Smooth muscle cell of the brain vasculature (primary cell): ENCODE results near the gene SLC44A5.
"Not testable (repeated sequence)": the region's sequence is repeated elsewhere in the genome, so short reads cannot be mapped to it uniquely, and the experiment has no call there.

Experiments
- DNase-seq: peaks from one replicate; pipeline ENCODE4 v3.0.0-alpha.2; 2012; ENCODE audit warnings: low read depth, low spot score

SLC44A5 gene

DNA sequence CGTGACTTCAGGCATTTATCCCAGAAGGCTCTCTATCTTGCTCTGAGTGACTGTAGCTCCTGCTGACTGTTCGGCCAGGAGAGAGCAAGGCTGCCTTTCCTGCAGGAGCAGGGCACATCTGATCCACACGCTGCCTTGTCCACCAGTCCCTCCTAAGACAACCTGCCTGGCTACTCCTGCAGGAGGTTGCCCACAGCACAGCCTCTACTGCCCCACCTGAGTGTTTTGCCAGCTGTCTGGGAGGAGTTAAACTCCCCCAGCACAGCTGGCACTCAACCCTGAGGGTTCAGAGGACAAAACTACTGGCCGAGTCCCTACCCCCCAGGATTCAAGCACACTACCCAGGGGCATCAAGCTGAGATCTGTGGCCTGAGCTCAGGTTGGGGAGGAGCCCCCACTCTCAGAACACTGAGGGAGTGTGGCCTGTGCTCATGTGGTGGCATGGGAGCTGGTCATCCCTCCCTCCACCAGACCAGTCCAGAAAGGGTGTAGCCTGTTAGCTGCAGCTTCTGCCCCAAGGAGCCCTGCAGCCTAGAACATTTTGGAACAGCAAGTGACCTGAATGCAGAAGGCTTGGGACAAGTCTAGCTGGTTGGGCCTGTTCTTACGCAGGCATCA is 237.3 kb downstream of the SLC44A5 start:
- no peak for DNase-seq

DNA sequence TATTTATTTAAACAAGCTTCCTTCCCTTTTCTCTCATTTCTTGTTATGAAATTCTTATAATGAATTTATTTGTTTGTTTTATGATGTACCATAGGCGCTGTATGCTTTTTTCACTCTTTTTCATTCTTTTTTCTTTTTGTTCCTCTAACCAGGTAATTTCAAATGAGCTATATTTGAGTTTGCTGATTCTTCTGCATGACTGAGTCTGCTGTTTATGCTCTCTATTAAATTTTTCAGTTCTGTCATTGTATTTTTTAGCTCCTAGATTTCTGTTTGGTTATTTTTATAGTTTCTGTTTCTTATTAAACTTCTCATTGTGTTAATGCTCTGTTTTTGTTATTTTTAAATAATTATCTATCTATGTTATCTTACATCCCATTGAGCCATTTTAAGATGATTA is 244.3 kb downstream of the SLC44A5 start:
- DNase-seq = no peak

DNA sequence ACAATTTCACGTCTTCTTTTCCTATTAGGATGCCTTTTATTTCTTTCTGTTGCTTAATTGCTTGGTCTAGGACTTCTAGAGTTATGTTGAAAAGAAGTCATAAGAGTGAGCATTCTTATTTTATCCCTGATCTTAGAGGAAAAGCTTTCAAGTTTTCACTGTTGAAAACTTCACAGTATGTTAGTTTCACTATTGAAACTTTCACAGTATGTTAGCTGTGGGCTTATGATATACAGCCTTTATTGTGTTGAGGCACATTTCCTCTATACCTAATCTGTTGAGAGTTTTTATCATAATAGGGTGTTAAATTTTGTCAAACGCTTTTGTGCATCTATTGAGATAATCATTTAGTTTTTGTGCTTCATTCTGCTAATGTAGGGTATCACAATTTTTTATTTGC is 249.7 kb downstream of the SLC44A5 start:
- DNase-seq = no peak

DNA sequence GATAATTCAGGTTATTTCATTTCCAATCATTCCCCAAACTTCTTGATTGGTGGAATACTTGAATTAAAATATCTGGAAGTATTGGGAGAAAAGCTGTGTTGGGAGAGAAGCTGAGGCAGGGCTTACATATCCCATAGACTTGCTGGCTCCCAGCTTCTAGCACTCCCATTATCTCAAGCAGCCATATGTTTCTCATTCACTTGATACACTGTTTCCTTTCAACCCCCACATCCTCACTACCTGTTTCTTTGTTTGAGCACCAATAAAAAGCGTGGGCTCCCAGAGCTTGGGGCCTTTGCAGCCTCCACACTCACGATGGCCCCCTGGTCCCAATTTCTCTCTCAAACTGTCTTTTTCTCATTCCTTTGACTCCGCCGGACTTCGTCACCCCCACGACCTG is 256.6 kb downstream of the SLC44A5 start:
- DNase-seq = not testable (repeated sequence)

DNA sequence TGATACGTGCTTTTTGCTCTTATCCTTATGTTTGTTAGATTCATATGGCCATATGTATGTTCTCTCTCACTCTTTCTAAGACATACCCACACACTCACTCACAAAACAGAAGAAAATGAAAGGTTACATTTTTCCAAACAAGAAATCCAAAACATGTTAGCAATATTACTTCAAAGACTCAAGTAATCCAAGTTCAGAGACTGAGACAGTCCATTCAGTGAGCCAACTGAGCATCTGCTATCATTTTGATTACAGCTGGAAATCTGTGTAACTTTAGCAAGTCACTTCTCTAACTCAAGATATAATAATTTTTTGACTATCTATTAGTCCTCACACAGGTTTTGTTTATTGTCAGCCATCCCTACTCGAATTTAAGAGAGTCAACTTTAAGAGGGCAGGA is 257.9 kb downstream of the SLC44A5 start:
- DNase-seq = no peak

DNA sequence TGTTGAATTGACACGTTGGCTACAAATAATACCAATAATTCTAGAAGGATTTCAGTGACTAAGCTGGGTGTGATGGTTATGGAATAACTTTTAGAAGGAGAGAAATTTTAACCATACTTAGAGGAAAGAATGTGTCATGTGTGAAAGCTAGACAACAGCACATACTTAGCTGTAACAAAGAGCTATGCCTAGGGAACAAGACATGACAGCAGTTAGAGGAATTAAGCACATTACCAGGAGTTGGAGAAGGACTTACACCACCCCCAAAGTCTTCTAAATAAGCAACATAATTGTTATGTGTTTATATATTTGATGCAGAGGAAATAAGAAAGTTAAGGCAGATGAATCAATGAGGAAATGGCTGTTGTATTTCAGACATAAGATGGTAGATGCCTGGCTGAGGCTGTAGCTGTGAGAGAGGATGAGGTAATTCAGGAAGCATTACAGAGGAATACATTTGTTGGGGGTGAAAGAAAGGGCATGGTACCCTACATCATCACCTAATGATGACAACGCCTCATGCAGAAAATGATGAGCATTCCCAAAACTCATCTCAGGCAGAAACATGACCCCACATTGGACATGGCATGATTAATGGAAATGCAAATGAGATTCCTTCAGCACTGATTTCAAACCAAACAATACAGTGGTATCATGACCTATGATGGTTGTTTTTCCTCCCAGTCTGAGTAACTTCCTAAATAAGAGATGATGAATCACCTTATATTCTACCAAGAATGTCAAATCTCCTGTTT is 265.2 kb downstream of the SLC44A5 start:
- no peak for DNase-seq

DNA sequence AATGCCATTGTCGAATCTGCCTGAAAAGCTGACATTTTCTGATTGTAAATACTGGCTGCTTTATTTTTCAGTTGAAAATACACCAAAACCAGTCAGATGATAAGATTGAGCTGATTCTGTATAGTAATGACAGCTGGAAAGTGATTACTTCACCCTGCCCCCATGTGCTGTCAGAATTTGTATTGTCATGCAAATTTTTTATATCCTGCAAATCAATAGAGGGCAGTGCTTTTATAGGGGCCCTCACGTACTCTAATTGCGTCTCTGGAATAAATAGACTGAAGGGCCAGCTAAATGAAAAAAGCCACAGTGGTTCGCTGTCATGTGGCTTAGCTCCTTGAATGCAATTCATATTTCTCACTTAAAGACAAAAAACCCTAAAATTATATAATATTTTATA is 268.1 kb downstream of the SLC44A5 start:
- DNase-seq = no peak

DNA sequence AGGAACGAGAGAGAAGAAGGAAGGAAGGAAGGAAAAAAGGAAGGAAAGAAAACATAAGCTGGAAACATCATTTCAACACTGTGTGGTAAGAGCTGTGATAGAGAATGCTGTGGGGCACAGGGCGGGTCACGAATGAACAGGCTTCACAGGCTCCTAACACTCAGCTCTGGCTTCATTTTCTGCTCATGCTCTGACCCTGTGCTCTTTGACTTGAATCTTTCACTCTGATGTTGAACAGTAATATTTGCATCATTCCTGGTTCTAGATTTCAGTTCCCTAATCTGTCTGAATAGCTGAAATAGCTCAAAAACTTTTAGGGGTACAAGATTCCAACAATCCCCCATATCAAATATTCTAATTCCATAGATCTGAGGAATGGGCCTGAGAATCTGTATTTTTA is 269.4 kb downstream of the SLC44A5 start:
- DNase-seq = no peak

DNA sequence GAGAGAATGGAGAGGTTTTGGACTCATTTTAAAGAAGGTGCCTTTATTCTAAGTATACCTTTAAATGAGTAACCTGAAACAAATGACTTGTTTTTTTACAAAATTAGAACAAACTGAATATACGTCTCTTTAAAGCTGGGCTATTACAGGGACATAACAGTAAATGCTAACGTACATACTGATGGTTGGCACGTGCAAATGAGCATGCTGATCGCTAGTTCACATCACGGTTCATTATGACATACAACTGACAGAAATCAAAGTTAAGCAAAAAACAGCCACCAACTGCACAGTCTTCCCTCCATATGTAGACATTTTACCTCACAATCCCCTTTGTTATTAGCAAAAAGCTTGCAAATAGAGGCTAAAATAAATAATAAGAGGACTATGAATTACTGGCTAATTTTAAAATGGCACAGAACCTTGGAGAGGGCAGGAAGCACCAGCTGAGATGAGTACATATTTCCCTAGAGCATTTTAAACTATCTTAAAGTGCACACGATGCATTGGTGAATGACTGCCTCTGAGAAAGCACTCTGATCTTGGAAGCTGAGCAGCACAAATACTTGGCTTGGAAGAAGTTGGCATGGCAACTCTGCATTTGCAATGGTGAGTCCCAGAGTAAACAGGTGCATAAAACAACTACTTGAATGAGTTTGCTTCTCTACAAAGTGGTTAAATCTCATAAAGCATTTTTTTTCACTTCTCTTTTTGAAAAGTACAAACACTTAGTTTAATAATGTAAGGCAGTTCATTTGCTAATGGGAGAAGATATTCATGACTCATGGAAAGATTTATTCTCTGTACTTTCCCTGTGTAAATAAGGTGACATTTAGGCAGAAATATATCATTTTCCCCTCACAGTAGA is 272.1 kb downstream of the SLC44A5 start:
- DNase-seq = no peak

DNA sequence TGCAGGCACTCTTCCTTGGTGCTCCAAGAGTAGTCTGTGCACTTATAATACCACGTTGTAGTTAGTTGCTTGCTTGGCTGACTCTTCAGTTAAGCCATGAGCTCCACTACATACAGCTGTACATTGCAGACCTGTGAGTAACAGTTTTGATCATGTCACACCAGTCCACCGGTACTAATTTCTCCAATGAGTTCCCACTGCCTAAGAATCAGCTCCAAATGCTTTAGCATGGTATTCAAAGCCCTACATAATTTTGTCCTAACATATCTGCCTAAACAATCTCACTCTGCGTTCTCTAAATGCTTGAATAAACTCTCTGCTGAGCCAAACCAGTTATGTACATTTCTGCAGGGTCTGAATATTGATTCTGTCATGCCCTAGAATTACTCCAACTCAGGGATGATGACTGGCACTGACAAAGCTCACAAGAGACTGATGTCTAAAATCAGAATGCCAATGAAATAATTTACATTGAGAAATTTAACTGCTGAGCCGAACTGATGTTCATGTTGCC is 276.0 kb downstream of the SLC44A5 start:
- no peak for DNase-seq

DNA sequence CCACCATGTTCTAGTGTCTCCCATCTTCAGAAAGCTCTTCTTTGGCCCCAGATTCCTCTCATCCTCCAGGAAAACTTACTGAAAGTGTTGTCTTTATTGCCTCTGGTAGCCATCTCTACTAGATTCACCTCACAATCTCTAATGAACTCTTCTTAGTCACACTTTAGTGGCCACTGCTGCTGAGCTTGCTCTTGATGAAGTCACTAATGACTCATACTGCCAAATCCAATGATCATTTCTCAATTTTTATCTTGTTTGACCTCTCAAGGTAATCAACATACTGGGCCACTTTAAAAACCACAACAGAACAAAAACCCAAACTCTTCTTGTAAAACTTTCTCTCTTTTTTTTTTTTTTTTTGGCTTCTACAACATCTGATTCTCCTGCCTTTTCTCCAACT is 280.3 kb downstream of the SLC44A5 start:
- no peak for DNase-seq

DNA sequence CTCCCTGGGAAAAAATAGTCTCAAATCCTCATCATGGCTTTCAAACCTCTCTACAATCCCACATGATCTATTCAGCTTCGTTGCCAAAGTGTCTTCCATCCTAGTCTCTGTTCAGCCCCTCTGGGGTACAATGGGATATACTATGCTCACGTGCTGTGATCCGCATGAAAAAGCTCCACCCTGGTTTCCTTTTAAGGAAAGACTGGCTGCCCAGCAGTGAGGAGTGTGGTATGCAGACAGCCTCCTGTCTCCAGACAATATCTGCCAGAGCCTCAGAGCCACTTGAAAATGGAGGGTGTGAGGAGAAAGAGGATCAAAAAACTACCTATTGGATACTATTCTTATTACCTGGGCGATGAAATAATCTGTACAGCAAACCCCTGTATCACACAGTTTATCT is 282.2 kb downstream of the SLC44A5 start:
- DNase-seq = no peak

DNA sequence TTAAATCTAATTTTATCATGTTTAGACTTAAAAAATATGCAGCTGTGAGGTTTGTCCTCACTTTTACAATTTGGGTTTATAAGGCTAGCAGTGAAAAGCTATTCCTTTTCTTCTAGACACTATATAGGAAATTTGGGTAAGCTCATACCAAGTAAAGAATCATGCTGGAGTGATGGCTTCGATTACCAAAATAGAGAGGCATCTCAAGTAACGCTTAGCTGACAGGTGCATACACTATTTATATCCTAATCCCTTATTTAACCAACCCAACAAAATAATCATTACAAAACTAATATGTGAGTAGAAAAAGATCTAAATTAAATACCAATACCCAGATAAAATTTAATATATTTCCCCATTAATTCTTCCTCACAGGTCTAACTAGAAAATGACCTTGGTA is 283.5 kb downstream of the SLC44A5 start:
- no peak for DNase-seq

DNA sequence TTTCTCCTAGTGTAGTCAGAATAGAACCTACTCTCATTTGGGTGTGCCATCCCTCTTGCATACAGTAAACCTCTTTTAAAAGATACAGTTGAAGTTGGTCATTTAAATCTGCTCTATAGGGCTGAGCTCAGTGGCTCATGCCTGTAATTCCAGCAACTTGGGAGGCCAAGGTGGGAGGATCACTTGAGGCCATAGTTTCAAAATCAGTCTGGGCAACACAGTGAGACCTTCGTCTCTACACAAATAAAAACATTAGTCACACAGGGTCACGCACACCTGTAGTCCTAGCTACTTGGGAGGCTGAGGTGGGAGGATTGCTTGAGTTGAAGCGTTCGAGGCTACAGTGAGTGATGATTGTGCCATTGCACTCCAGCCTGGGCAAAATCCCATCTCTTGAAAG is 292.9 kb downstream of the SLC44A5 start:
- no peak for DNase-seq

DNA sequence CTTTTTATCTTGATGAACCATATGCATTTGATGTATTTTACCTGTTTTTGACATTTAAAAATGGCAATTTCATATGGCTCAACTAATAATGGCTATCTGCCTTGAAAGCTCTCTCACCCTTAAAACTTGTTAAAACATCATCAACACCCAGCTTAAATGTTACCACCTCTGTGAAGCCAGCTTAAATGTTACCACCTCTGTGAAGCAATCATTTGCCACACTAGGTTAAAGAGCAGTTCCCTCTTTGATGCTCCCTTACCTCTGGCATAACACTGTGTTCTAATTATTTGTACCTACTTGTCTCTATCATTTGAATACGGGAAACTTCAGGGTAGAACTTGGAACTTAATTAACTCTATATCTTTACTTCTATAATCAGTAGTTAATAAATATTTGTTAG is 294.7 kb downstream of the SLC44A5 start:
- no peak for DNase-seq

DNA sequence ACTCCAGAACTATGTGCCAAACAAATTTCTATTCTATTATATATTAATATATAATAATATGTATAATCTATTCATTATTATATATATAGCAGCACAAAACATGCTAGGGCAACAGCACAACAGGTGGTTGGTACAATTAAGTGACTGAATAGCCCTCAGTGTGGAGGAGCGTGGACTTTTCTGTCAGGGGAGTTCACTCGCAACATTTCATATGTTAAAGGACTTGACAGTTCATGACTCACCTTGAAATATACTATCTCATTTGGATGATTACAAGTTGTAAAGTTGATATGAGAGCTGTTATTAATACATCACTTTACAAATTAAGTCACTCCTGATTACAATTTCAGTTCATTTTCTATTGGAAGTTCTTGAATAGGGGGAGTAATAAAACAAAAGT is 298.3 kb downstream of the SLC44A5 start:
- DNase-seq = no peak

DNA sequence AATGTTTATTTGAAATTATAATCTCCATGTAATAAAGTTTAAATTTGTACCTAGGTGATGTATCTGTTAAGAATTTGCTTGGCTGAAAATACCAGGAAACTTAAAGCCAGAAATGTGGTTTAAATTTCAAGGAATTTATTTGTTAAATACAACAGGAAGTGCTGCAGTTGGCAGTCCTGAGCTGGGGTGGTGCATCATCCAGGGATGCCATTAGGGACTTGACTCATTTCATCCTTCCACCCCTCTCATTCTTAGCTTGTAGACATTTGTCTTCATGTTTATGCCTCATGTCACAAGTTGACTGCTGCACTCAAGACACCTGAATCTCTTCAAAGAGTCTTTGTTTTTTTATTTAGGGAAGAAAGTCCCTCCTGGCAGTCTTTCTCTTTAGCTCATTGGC is 300.8 kb downstream of the SLC44A5 start:
- no peak for DNase-seq

DNA sequence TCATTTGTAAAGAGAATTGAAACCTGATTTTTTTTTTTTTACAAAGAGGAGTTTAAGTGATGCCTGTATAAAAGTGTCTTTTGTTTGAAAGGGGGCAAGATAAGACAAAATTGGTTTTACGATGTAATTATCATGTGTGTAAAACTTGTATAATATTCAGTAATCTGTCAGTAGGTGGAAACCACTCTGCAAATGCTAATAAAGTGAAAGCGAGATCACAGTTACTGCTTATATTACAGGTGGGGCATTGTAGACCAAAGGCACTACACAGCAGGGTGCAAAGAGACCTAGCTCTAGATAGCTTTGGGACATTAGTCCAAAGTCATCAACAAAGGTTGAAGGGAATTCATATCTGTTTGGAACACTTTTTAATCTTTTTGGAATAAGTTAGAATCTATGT is 302.5 kb downstream of the SLC44A5 start:
- DNase-seq = no peak

DNA sequence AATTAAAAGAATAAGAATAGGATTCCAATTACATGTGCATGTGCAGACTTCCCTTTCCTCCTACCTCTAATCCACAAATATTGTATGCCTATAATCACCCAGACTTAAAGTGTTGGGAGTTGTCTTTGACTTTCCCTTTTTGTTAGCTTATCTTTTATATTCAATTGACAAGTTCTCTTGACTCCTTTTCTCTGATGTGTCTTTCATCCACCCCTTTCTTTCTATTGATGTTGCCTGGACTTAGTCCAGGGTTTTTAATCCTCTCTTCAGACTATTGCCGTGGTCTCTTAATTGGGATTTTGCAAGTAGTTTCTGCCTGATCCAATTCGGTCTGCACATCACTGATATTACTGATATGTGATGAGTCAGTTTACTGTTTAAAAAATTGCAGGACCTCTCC is 305.9 kb downstream of the SLC44A5 start:
- no peak for DNase-seq

DNA sequence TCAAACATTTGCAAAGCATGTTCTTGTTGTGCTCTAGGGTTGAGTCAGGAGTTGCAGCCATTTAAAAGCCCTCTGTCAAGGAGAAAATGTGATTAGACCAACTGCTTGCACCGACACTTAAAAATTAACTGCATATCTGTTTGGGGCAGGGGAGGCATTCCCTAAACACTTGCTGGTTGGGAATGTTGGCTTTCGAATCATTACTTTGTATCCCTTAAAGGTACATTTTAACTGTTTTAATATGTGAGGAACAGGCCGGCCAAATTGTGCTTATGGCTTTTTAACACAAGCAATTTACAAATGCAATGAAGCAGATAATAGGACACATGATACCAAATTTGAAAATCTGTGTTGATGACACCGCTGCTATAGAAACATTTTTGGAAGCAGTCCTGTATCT is 317.6 kb downstream of the SLC44A5 start:
- DNase-seq = no peak

DNA sequence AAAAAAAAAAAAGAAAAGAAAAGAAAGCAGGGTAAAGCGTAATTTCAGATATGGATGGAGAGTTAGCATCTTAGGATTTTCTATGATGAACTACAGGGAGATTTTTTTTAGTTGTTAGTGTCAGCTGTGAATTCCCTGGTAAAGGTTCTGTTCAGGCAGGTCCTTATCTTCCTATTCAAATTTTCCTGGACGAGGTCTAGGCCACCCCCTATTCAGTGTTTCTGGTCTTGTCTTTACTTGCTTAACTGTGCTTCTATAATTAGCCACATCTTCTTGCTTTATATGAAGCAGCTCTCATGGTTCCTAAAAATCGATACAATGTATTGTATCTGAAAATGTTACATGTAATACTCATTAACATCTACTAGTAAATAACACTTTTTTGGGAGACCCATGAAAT is 318.9 kb downstream of the SLC44A5 start:
- no peak for DNase-seq

DNA sequence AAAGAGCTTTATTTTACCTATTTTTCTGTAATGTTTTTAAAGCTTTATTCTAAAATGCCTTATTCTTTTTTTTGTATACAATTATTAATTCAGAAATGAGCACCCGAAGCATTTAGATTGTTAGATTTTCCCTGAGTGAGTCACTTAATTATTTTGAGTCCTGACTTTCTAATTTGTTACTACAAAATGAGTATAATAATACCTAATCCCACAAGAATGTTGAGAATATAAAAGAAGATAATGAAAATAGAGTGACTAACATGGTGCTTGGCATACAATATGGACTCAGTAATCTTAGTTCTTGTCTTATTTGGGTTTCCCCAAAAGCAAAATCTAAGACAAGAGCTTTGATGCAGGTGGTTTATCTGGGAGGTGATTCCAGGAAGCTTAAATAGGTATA is 334.5 kb downstream of the SLC44A5 start:
- DNase-seq = no peak

DNA sequence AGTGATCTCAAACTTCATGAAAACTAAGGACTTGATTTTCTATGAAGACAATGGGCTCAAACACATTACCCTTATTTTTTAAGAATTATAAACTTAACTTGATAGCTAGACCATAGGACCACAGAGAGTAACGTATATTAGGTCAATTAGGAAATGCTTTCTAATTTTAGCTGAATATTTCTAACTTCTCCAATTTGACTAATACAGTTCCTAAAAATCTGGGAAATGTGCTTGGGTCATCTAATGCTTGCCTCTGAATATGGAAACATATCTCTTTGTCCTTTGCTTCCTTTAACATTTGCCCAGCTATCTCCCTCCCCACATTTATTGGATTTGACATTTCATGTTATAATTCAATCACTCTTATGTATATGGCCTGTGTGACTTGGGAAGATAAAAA is 335.3 kb downstream of the SLC44A5 start:
- DNase-seq = no peak
